ENCODE measurements around the gene CMTM8.
A peak's percentile ranks its signal among the peaks of the same experiment; 100 is the strongest.

Gene CMTM8

DNA sequence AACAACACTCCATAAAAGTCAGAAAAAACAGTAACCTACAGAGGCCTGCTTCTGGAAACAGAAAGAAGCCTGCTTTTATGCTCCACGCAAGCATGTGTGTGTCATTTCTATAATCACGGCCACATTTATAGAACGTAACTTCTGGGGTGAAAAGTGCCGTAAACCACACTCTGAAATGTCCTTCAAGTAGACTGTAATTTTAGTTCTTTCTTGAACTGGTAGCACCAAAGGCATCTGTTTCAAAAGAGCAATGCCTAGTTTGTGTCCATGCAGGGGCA lies 133.7 kb downstream of the CMTM8 start:
- no peak for DNase-seq (ENCODE audit: insufficient read length, low spot score)
- no peak for FAIRE-seq
- TF ChIP-seq, protein P1, sequence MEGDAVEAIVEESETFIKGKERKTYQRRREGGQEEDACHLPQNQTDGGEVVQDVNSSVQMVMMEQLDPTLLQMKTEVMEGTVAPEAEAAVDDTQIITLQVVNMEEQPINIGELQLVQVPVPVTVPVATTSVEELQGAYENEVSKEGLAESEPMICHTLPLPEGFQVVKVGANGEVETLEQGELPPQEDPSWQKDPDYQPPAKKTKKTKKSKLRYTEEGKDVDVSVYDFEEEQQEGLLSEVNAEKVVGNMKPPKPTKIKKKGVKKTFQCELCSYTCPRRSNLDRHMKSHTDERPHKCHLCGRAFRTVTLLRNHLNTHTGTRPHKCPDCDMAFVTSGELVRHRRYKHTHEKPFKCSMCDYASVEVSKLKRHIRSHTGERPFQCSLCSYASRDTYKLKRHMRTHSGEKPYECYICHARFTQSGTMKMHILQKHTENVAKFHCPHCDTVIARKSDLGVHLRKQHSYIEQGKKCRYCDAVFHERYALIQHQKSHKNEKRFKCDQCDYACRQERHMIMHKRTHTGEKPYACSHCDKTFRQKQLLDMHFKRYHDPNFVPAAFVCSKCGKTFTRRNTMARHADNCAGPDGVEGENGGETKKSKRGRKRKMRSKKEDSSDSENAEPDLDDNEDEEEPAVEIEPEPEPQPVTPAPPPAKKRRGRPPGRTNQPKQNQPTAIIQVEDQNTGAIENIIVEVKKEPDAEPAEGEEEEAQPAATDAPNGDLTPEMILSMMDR (IDR thresholded peaks at IDR 0.05; ENCODE audit: insufficient read depth, missing control alignments): no peak

GRCh38 chr3:32373276-32373675 lies 134.8 kb downstream of the CMTM8 start:
- FAIRE-seq (no peak), DNase-seq (ENCODE audit: insufficient read length, low spot score) (no peak)
- TF ChIP-seq, protein P1 (IDR thresholded peaks at IDR 0.05; ENCODE audit: insufficient read depth, missing control alignments): no peak

GRCh38 chr3:32373844-32374243 lies 135.4 kb downstream of the CMTM8 start:
- DNase-seq (ENCODE audit: insufficient read length, low spot score) (no peak), FAIRE-seq (no peak)
- TF ChIP-seq, protein P1 (IDR thresholded peaks at IDR 0.05; ENCODE audit: insufficient read depth, missing control alignments): no peak

DNA sequence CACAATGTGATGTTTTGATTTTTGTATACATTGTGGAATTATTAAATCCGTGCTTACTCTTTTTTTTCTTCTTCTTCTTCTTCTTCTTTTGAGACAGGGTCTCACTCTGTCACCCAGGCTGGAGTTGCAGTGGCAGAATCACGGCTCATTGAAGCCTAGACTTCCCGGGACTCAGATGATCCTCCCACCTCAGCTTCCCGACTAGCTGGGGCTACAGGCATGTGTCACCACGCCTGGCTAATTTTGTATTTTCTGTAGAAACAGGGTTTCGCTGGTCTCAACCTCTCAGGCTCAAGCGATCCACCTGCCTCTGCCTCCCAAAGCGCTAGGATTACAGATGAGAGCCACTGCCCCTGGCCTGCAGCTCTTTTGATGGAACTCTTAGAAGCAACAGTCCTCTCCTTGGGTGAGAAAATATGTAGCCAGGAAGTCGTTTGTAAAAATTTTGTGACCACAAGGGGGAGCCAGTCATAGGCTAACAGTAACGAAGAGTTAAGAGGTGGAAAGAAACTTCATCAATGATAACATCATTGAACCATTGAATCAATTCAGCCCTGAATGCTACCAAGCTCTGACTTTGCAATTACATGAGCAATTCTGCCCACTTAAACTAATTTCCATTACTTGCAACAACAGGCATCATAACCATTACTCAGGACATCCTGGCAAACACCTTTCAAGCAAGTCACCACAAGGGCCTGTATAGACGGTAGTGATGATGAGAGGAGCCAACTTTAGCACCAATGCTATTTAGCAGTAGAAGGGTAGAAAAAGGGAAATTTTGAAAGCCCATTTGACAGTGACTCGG lies 136.5 kb downstream of the CMTM8 start:
- peak; percentile 38 for FAIRE-seq
- TF ChIP-seq, protein P1 (IDR thresholded peaks at IDR 0.05; ENCODE audit: insufficient read depth, missing control alignments): peak; percentile 63
- no peak for DNase-seq (ENCODE audit: insufficient read length, low spot score)

DNA sequence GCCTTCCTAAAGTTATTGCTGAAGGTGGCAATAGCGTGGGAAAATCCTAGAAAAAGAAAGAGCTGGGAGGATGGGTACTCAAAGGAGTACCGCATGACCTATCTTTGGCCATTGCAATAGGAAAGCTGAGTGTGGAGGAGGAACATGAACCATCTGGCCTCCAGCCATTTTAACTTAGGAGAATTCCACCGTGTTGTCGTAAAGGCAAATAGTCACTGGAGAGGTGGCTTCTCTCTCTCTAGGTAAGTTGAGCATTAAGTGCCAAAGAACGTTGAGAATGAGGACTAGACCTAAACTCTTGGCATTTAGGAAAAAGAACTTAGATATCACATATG lies 137.1 kb downstream of the CMTM8 start:
- no peak for DNase-seq (ENCODE audit: insufficient read length, low spot score)
- TF ChIP-seq, protein P1 (IDR thresholded peaks at IDR 0.05; ENCODE audit: insufficient read depth, missing control alignments): no peak
- FAIRE-seq: no peak

DNA sequence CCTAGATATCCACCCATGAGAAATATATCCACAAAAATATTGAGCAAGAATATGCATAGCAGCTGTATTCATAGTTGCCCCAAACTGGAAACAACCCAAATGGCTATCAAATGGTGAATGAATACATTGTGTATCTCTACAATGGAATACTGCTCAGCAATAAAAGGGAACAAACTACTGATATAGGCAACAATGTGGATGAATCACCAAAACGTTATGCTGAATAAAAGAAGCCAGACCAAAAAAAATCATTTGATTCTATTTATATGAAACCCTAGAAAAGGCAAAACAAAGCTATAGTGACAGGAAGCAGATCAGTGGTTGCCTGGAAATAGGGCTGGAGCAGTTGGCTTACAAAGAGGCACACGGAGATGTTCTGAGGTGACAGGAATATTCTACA lies 137.6 kb downstream of the CMTM8 start:
- DNase-seq (ENCODE audit: insufficient read length, low spot score): no peak
- TF ChIP-seq, protein P1 (IDR thresholded peaks at IDR 0.05; ENCODE audit: insufficient read depth, missing control alignments): no peak
- FAIRE-seq: no peak

DNA sequence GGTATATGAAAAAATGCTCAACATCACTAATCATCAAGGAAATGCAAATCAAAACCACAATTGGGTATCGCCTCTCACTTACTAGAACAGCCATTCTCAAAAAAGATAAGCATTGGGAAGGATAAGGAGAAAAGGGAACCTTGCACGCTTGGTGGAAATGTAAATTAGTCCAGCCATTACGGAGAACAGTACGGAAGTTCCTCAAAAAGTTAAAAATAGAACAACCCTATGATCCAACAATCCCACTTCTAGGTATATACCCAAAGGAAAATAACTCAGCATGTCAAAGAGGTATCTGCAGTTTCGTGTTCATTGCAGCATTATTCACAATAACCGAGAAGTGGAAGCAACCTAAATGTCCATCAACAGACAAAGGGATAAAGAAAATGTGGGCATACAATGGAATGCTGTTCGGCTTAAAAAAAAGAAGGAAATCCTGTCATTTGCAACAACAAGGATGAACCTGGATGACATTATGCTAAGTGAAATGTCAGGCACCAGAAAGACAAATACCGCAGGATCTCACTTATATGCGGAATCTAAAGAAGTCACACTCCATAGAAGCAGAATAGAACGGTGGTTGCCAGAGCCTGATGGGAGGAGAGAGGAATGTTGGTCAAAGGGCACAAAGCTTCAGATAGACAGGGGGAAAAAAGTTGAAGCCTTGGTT lies 141.5 kb downstream of the CMTM8 start:
- TF ChIP-seq, protein P1 (IDR thresholded peaks at IDR 0.05; ENCODE audit: insufficient read depth, missing control alignments): no peak
- no peak for DNase-seq (ENCODE audit: insufficient read length, low spot score)
- FAIRE-seq: no peak

Data from D721Med (cell line).